ENCODE data around the gene WFIKKN1. TPM values are rescaled to one million over a fixed set of nuclear protein-coding genes. Genes with fewer than 3 reads are reported as not detected.
A peak's percentile ranks its signal among the peaks of the same experiment; 100 is the strongest.

The WFIKKN1 gene
- total RNA-seq, 1 experiment from 2014 or later = 12.3 TPM

- no peak for TF ChIP-seq IRF2 (CRISPR knock-in tag; IDR thresholded peaks at IDR 0.05; ENCODE audit: borderline replicate concordance, low read depth)
- TF ChIP-seq GRHL2 (CRISPR knock-in tag; IDR thresholded peaks at IDR 0.05; ENCODE audit: insufficient replicate concordance, severe bottlenecking) = no peak
- peak; percentile 34; the same call in 1 of the 2 replicates for TF ChIP-seq SMAD3 (CRISPR knock-in tag; IDR thresholded peaks at IDR 0.05; ENCODE audit: borderline replicate concordance)
- no peak for TF ChIP-seq ZSCAN18 (CRISPR knock-in tag; IDR thresholded peaks at IDR 0.05)
- TF ChIP-seq ZNF138 (CRISPR knock-in tag; conservative IDR thresholded peaks at IDR 0.05) = peak; percentile 25; the same call in 1 of the 2 replicates
- no peak for TF ChIP-seq ZNF671 (CRISPR knock-in tag; IDR thresholded peaks at IDR 0.05)
- peak; percentile 77 for TF ChIP-seq FOXK1 (CRISPR knock-in tag; IDR thresholded peaks at IDR 0.05)
- TF ChIP-seq ATF3 (CRISPR knock-in tag; conservative IDR thresholded peaks at IDR 0.05) = no peak
- TF ChIP-seq TEAD4 (CRISPR knock-in tag; IDR thresholded peaks at IDR 0.05) = no peak
- TF ChIP-seq ATF1 (CRISPR knock-in tag; IDR thresholded peaks at IDR 0.05) = peak; percentile 92
- TF ChIP-seq CREM (CRISPR knock-in tag; IDR thresholded peaks at IDR 0.05) = peak; percentile 78; the same call in 1 of the 2 replicates
- TF ChIP-seq AFF4 (CRISPR knock-in tag; IDR thresholded peaks at IDR 0.05; ENCODE audit: borderline replicate concordance) = peak; percentile 76; the same call in 1 of the 2 replicates
- no peak for TF ChIP-seq ATF6 (CRISPR knock-in tag; IDR thresholded peaks at IDR 0.05)
Measured at GRCh38 chr16:648781-649589, 18.2 kb downstream of the WFIKKN1 start, which contains the start of gene WDR90 (continued).

- DNase-seq (ENCODE audit: low spot score) (no peak), ATAC-seq (no peak)
- CTCF ChIA-PET = interaction anchor here (0.6 to 6.4 kb wide), 17 partner anchors 10 to 258 kb away, joined by 3 to 54 read pairs (median 5); partner anchors contain the start of genes CHTF18, METTL26, RAB40C and RHBDL1
- Mint-ChIP-seq H3K9me3 (no peaks in the 10 kb centered on the region), H3K4me1 (peaks cover 5% of the 10 kb centered on the region; the same call in 1 of the 2 replicates), H3K36me3 (no peaks in the 10 kb centered on the region), H3K27ac (no peak overlapping the region), H3K27me3 (ENCODE audit: low read depth) (no peaks in the 10 kb centered on the region), H3K4me3 (peak overlapping the region; percentile 64)
- no peak for TF ChIP-seq TCF7 (CRISPR knock-in tag; IDR thresholded peaks at IDR 0.05; ENCODE audit: low read depth)
- no peak for TF ChIP-seq ETV6 (CRISPR knock-in tag; IDR thresholded peaks at IDR 0.05)
- TF ChIP-seq CDX4 (CRISPR knock-in tag; IDR thresholded peaks at IDR 0.05; ENCODE audit: borderline replicate concordance) = no peak
- no peak for TF ChIP-seq MXD4 (CRISPR knock-in tag; IDR thresholded peaks at IDR 0.05; ENCODE audit: borderline replicate concordance)
- TF ChIP-seq MLX (CRISPR knock-in tag; IDR thresholded peaks at IDR 0.05) = no peak
- no peak for TF ChIP-seq ZNF423 (CRISPR knock-in tag; IDR thresholded peaks at IDR 0.05)
- POLR2A ChIA-PET = interaction anchor here (0.8 kb wide), 2 partner anchors 11 to 12 kb away, joined by 3 read pairs; no protein-coding TSS in a partner anchor
Measured at GRCh38 chr16:649631-650030, 18.8 kb downstream of the WFIKKN1 start.
